DOHH2 (cell line): ENCODE data around the gene OTOF.

Source experiments
- EZH2phosphoT487 ChIP-seq: fragments of 200-600 bp; sonication (generic); IDR thresholded peaks from 2 replicates; pipeline ENCODE4 v1.6.1; 2017; ENCODE audit warnings: borderline replicate concordance, mild to moderate bottlenecking, antibody characterized with exemption, low read length, moderate library complexity, mixed read lengths
- TF ChIP-seq, protein P1 (sequence below): fragments of 200-600 bp; sonication (generic); IDR thresholded peaks from one replicate; pipeline ENCODE4 v1.5.1; 2014; ENCODE audit warnings: antibody characterized with exemption, mild to moderate bottlenecking, low read depth, low read length; ENCODE audit not compliant: poor library complexity, severe bottlenecking

DNA sequence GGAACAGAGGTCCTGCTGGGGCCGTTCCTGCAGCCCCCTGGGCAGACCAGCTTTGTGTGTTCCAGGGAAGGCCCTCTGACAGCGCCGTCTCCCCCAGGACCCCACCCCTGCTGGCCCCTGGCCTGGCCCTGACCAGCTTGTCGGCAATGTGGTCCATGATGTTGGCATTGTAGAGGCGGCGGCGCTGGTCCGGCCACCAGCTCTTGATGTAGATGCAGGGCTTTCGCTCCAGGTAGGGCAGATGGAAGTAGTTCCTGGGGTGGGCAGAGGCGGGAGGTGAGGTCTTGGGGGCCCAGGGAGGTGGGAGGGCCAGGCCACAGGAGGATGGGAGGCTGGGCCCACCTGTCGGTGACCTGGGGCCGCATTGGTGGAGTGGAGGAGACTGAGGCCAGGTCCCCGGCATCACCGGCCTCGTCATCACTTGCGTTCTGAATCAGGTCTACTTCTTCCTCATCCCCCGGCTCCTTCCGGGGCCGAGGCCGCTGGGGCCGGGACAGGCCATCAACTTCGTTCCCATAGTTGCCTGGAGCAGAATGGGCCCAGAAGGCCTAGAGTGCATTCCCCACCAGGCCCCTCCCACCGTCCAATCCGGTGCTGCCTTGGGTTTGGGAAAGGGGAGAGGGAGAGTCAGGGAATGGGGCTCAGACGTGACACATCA lies 1.3 kb upstream of the OTOF start:
- no peak for TF ChIP-seq EZH2phosphoT487
- TF ChIP-seq, protein P1, sequence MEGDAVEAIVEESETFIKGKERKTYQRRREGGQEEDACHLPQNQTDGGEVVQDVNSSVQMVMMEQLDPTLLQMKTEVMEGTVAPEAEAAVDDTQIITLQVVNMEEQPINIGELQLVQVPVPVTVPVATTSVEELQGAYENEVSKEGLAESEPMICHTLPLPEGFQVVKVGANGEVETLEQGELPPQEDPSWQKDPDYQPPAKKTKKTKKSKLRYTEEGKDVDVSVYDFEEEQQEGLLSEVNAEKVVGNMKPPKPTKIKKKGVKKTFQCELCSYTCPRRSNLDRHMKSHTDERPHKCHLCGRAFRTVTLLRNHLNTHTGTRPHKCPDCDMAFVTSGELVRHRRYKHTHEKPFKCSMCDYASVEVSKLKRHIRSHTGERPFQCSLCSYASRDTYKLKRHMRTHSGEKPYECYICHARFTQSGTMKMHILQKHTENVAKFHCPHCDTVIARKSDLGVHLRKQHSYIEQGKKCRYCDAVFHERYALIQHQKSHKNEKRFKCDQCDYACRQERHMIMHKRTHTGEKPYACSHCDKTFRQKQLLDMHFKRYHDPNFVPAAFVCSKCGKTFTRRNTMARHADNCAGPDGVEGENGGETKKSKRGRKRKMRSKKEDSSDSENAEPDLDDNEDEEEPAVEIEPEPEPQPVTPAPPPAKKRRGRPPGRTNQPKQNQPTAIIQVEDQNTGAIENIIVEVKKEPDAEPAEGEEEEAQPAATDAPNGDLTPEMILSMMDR: no peak
